ENCODE measurements around the gene AARS1. TPM values are rescaled to one million over a fixed set of nuclear protein-coding genes. Genes with fewer than 3 reads are reported as not detected.
"Not testable (repeated sequence)": the region's sequence is repeated elsewhere in the genome, so short reads cannot be mapped to it uniquely, and the experiment has no call there.

Gene AARS1
- total and polyA plus RNA-seq, 2 experiments from 2014 or later = 73.8 to 79.5 TPM

GRCh38 chr16:70203508-70203907 lies 85.8 kb downstream of the AARS1 start:
- DNase-seq (ENCODE audit: low spot score) = not testable (repeated sequence)
- WGBS (ENCODE audit: low lambda C conversion rate, missing lambda C conversion rate) = 63% methylated on average over 2 of the region's 7 CpGs

More at GRCh38 chr16:70203508-70203907, 85.8 kb downstream of the AARS1 start:
- not testable (repeated sequence) for H3K27me3 ChIP-seq; H3K27ac ChIP-seq; H3K4me3 ChIP-seq; H3K79me2 ChIP-seq; H3K4me1 ChIP-seq (ENCODE audit: insufficient read depth); H3K4me2 ChIP-seq; H4K20me1 ChIP-seq (ENCODE audit: insufficient read depth, poor library complexity, severe bottlenecking); H3K9me2 ChIP-seq (replicated peaks; ENCODE audit: insufficient read depth); H3K9me3 ChIP-seq (ENCODE audit: low read depth); H2AFZ ChIP-seq; H3K36me3 ChIP-seq (replicated peaks; ENCODE audit: insufficient read depth, low read depth)

Small RNA genes within 50 kb of the gene (small RNA-seq; reads per million reads assigned to genes)
- gene AC009060.2 (not detected), gene RN7SL279P (not detected)

Other genes with a start within 250 kb of the AARS1 start
- 16.7 and 17.2 TPM in 2 replicates for gene PDPR, start 175.2 kb downstream of the AARS1 start, total RNA-seq
- gene PDPR, start 175.2 kb downstream of the AARS1 start, polyA plus RNA-seq = 5.3 and 6.8 TPM in 2 replicates
- gene CLEC18C, start 115.7 kb downstream of the AARS1 start, total RNA-seq = not detected in 2 replicates
- not detected in 2 replicates for gene CLEC18C, start 115.7 kb downstream of the AARS1 start, polyA plus RNA-seq
- 24.7 and 28.7 TPM in 2 replicates for gene EXOSC6, start 37.6 kb downstream of the AARS1 start, total RNA-seq
- gene EXOSC6, start 37.6 kb downstream of the AARS1 start, polyA plus RNA-seq = 20.8 and 21.4 TPM in 2 replicates
- 26.6 and 31.6 TPM in 2 replicates for gene DDX19B, start 9.7 kb upstream of the AARS1 start, total RNA-seq
- gene DDX19B, start 9.7 kb upstream of the AARS1 start, polyA plus RNA-seq = 33.8 and 38.7 TPM in 2 replicates
- gene DDX19A, start 57.4 kb upstream of the AARS1 start, total RNA-seq = 49.5 and 55.7 TPM in 2 replicates
- 39.1 and 45.1 TPM in 2 replicates for gene DDX19A, start 57.4 kb upstream of the AARS1 start, polyA plus RNA-seq
- 24.2 and 29.2 TPM in 2 replicates for gene ST3GAL2, start 149.6 kb upstream of the AARS1 start, total RNA-seq
- gene ST3GAL2, start 149.6 kb upstream of the AARS1 start, polyA plus RNA-seq = 20.8 and 25.6 TPM in 2 replicates
- gene FCSK, start 165.1 kb upstream of the AARS1 start, total RNA-seq = 13.3 and 25.9 TPM in 2 replicates
- gene FCSK, start 165.1 kb upstream of the AARS1 start, polyA plus RNA-seq = 12.1 and 15.7 TPM in 2 replicates
- 45.9 and 52.9 TPM in 2 replicates for gene COG4, start 234.0 kb upstream of the AARS1 start, total RNA-seq
- 35.3 and 48.9 TPM in 2 replicates for gene COG4, start 234.0 kb upstream of the AARS1 start, polyA plus RNA-seq
- gene SF3B3, start 234.3 kb upstream of the AARS1 start, total RNA-seq = 112 and 147 TPM in 2 replicates
- gene SF3B3, start 234.3 kb upstream of the AARS1 start, polyA plus RNA-seq = 165 and 171 TPM in 2 replicates

Measured in hepatocyte (in vitro differentiated cells).